ENCODE data around the gene ZNF83. TPM values are rescaled to one million over a fixed set of nuclear protein-coding genes. Genes with fewer than 3 reads are reported as not detected.
"Not testable (repeated sequence)": the region's sequence is repeated elsewhere in the genome, so short reads cannot be mapped to it uniquely, and the experiment has no call there.

Gene ZNF83
- total RNA-seq, 1 donor from 2014 or later = 132 TPM

DNA sequence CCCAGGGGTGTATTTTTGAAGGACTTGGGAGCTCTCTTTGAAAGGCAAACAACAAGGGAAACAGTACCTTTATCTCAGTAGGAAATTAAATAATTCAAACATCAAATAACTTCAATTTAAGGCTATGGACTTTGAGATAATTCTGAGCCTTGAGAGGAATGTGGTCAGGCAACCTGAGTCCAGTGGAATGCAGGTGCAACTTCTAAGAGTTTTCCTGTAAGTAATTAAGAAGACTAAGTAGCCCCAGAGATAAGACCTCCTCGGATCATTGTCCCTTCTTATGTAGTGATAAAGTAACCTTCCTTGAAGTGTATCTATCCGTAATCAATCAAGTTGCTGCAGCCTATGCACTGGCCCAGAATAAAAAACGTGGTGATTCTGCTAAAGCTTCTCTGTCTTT lies 38.9 kb downstream of the ZNF83 start:
- FAIRE-seq (no peak), DNase-seq (ENCODE audit: low read depth) (no peak)
- H3K4me3 ChIP-seq (ENCODE audit: low read depth, low read length) = no peak overlapping the region
- H3K27me3 ChIP-seq (ENCODE audit: control insufficient read depth, insufficient read depth, low read length) = no peaks in the 10 kb centered on the region
- TF ChIP-seq, protein P1, sequence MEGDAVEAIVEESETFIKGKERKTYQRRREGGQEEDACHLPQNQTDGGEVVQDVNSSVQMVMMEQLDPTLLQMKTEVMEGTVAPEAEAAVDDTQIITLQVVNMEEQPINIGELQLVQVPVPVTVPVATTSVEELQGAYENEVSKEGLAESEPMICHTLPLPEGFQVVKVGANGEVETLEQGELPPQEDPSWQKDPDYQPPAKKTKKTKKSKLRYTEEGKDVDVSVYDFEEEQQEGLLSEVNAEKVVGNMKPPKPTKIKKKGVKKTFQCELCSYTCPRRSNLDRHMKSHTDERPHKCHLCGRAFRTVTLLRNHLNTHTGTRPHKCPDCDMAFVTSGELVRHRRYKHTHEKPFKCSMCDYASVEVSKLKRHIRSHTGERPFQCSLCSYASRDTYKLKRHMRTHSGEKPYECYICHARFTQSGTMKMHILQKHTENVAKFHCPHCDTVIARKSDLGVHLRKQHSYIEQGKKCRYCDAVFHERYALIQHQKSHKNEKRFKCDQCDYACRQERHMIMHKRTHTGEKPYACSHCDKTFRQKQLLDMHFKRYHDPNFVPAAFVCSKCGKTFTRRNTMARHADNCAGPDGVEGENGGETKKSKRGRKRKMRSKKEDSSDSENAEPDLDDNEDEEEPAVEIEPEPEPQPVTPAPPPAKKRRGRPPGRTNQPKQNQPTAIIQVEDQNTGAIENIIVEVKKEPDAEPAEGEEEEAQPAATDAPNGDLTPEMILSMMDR (IDR thresholded peaks at IDR 0.05; ENCODE audit: insufficient read depth, low read length, severe bottlenecking) = no peak
- H3K36me3 ChIP-seq (ENCODE audit: control insufficient read depth, insufficient read depth, low read length) = peaks cover 1% of the 10 kb centered on the region

DNA sequence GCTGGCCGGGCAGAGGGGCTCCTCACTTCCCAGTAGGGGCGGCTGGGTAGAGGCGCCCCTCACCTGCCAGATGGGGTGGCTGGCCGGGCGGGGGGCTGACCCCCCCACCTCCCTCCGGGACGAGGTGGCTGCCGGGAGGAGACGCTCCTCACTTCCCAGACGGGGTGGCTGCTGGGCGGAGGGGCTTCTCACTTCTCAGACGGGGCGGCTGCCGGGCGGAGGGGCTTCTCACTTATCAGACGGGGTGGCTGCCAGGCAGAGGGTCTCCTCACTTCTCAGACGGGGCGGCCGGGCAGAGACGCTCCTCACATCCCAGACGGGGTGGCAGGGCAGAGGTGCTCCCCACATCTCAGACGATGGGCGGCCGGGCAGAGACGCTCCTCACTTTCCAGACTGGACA lies 44.7 kb downstream of the ZNF83 start:
- not testable (repeated sequence) for DNase-seq (ENCODE audit: low read depth); H3K27me3 ChIP-seq (ENCODE audit: control insufficient read depth, insufficient read depth, low read length); FAIRE-seq; H3K36me3 ChIP-seq (ENCODE audit: control insufficient read depth, insufficient read depth, low read length); H3K4me3 ChIP-seq (ENCODE audit: low read depth, low read length)

DNA sequence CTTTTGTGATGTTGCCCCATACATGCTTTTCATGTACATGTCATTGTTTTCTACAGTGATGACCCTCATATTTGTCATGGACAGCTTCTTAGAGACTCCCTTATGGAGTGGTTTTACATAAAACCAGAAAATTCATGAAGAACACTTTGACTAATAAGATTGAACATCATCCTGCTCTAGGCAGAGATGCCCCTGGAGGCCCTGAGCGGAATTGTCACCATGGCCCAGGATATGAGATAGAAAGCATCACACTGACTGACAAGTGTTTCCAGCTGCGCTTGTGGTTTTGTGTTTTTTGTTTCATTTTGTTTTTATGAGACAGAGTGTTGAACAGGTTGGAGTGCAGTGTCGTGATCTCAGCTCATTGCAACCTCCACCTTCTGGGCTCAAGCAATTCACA lies 45.9 kb downstream of the ZNF83 start:
- no peak overlapping the region for H3K4me3 ChIP-seq (ENCODE audit: low read depth, low read length)

DNA sequence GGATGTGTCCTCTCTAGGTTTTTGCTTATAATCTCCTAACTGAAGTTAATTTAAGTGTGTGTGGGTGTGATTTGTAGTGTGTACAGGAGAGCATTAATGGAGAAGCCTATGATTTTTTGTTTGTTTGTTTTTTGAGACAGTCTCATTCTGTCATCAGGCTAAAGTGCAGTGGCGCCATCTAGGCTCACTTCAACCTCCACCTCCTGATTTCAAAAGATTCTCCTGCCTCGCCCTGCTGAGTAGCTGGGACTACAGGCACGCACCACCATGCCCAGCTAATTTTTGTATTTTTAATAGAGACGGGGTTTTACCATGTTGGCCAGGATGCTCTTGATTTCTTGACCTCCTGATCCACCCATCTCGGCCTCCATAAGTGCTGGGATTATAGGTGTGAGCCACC lies 47.4 kb downstream of the ZNF83 start:
- Histone ChIP-seq H3K27me3 (ENCODE audit: control insufficient read depth, insufficient read depth, low read length) (no peaks in the 10 kb centered on the region), H3K36me3 (ENCODE audit: control insufficient read depth, insufficient read depth, low read length) (peaks cover 1% of the 10 kb centered on the region), H3K4me3 (ENCODE audit: low read depth, low read length) (no peak overlapping the region)
- TF ChIP-seq, protein P1 (IDR thresholded peaks at IDR 0.05; ENCODE audit: insufficient read depth, low read length, severe bottlenecking) = no peak
- DNase-seq (ENCODE audit: low read depth) = no peak
- no peak for FAIRE-seq

More for the DNA sequence above, 45.9 kb downstream of the ZNF83 start:
- FAIRE-seq (no peak), DNase-seq (ENCODE audit: low read depth) (no peak)
- TF ChIP-seq, protein P1 (IDR thresholded peaks at IDR 0.05; ENCODE audit: insufficient read depth, low read length, severe bottlenecking) = no peak
- H3K36me3 ChIP-seq (ENCODE audit: control insufficient read depth, insufficient read depth, low read length) = peaks cover 2% of the 10 kb centered on the region
- H3K27me3 ChIP-seq (ENCODE audit: control insufficient read depth, insufficient read depth, low read length) = no peaks in the 10 kb centered on the region

DNA sequence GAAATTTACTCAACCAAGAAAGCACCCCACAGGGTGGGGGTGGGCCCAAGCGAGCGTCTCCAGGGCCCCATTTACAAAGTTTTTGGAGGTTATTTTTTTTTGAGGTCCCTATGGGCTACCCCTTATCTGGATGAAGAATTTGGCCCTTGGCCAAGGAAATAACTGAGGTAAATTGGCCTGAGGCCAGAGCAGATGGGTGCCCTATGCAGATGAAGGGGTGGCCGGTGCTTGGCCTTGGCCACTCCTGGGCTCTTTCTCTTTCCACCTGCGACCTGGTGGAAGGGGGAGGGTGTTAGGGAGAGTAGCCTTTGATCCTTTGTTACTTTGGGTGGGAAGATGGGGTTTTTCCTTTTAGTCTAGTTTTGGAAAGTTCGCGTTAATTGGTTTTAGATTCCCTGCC lies 52.6 kb downstream of the ZNF83 start:
- Histone ChIP-seq H3K36me3 (ENCODE audit: control insufficient read depth, insufficient read depth, low read length) (peaks cover 8% of the 10 kb centered on the region), H3K27me3 (ENCODE audit: control insufficient read depth, insufficient read depth, low read length) (no peaks in the 10 kb centered on the region), H3K4me3 (ENCODE audit: low read depth, low read length) (no peak overlapping the region)
- TF ChIP-seq, protein P1 (IDR thresholded peaks at IDR 0.05; ENCODE audit: insufficient read depth, low read length, severe bottlenecking) = no peak
- FAIRE-seq = no peak
- DNase-seq (ENCODE audit: low read depth) = no peak

DNA sequence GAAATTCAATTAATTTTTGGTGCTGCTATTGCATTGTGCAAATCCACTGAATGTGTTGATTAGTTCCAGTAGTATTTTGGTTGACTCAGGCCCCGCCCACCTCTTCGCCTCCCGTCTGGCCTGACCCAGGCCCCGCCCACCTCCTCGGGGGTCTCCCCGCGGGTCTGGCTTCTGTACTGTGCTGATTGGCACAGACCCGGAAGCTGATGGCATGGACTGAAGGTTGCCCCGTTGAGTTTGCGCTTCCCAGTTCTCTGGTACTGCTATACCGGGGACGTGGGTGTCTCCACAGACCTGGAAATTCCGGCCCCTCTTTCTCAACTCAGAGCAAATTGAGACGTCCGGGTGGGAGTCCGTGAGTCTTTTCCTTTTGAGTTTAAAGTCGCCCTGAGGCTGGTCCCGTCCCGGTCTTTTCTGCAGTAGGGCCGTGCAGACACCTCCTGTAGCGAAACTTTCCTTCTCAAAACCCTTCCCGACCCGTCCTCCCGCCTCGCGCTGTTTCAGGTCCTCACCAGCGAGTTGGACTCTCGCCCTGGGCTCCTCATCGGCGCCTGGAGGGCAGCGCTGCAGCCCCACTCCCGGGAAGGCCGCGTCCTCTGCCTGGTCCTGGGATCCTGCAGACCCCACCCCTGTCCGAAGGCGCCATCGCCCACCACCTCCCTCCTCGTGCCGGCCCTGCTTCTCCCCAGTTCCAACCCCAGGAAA lies 53.3 kb downstream of the ZNF83 start:
- no peak for FAIRE-seq
- Histone ChIP-seq H3K4me3 (ENCODE audit: low read depth, low read length) (no peak overlapping the region), H3K36me3 (ENCODE audit: control insufficient read depth, insufficient read depth, low read length) (peaks cover 10% of the 10 kb centered on the region), H3K27me3 (ENCODE audit: control insufficient read depth, insufficient read depth, low read length) (no peaks in the 10 kb centered on the region)
- TF ChIP-seq, protein P1 (IDR thresholded peaks at IDR 0.05; ENCODE audit: insufficient read depth, low read length, severe bottlenecking) = no peak
- no peak for DNase-seq (ENCODE audit: low read depth)

All from bronchial epithelial cell (primary cell).